Muscle layer of duodenum (tissue), 2 donors: ENCODE data around the gene ARID3A.

Source experiments
- H3K27ac ChIP-seq: one replicate; pipeline ENCODE4 v1.7.0; 2013; ENCODE audit warnings: mild to moderate bottlenecking, low read length
- H3K27me3 ChIP-seq: one replicate; pipeline ENCODE4 v1.7.0; 2013; ENCODE audit warnings: low read depth, mild to moderate bottlenecking, control low read depth, low read length
- H3K36me3 ChIP-seq, 2 donors: one replicate each; pipeline ENCODE4 v1.7.0; 2013; ENCODE audit warnings: low read length in 2 of 2, control low read depth in 1 of 2, mild to moderate bottlenecking in 1 of 2; ENCODE audit not compliant: insufficient read depth in 2 of 2, control insufficient read depth in 1 of 2
- H3K4me1 ChIP-seq, 2 donors: one replicate each; pipeline ENCODE4 v1.7.0; 2013; ENCODE audit warnings: low read length in 2 of 2, mild to moderate bottlenecking in 2 of 2, control low read depth in 1 of 2, moderate library complexity in 1 of 2; ENCODE audit not compliant: insufficient read depth in 2 of 2, control insufficient read depth in 1 of 2
- H3K4me3 ChIP-seq, 2 donors: one replicate each; pipeline ENCODE4 v1.7.0; 2013; ENCODE audit warnings: low read length in 2 of 2, low read depth in 1 of 2, mild to moderate bottlenecking in 1 of 2
- H3K9me3 ChIP-seq, 2 donors: one replicate each; pipeline ENCODE4 v1.7.0; 2013; ENCODE audit warnings: low read length in 2 of 2, control low read depth in 1 of 2, mild to moderate bottlenecking in 1 of 2; ENCODE audit not compliant: control insufficient read depth in 1 of 2
- donor health status: healthy.

ARID3A gene

DNA sequence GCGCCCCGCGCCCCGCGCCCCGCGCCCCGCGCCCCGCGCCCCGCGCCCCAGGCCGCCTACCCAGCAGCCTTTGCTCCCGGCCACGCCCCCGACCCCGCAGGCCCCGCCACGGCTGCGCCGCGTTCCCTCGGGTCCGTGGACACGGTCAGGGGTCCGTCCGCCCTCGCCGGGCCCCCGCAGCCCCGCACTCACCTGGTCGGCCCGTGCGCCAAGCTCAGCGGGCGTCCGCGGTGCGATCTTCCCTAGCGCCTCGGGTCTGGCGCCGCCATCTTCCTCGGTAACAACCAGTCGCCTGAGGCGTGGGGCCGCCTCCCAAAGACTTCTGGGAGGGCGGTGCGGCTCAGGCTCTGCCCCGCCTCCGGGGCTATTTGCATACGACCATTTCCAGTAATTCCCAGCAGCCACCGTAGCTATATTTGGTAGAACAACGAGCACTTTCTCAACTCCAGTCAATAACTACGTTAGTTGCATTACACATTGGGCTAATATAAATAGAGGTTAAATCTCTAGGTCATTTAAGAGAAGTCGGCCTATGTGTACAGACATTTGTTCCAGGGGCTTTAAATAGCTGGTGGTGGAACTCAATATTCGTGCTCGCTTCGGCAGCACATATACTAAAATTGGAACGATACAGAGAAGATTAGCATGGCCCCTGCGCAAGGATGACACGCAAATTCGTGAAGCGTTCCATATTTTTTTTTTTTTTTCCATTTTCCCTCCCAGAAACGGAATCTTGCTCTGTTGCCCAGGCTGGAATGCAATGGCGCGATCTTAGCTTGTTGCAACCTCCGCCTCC is 32.7 kb upstream of the ARID3A start, which contains the start of the genes MED16 and RNU6-9:
MED16 (minus strand) TSS at position 294 of the 796 bp plus-strand sequence. CDS start 2,056 bp downstream, outside the sequence.
RNU6-9 (plus strand) TSS at position 591 of the 796 bp plus-strand sequence.
- H3K4me3 ChIP-seq, result peak within 1 kb of the TSS; percentile 70 to 90
- peaks cover 0 to 18% of the 10 kb centered on the region in 2 donors for H3K4me1 ChIP-seq
- H3K36me3 ChIP-seq, result peaks cover 5 to 33% of the 10 kb centered on the region in 2 donors
- H3K27ac ChIP-seq, result peak within 1 kb of the TSS; percentile 94
- no peaks in the 10 kb centered on the region for H3K27me3 ChIP-seq
- no peaks in the 10 kb centered on the region for H3K9me3 ChIP-seq

DNA sequence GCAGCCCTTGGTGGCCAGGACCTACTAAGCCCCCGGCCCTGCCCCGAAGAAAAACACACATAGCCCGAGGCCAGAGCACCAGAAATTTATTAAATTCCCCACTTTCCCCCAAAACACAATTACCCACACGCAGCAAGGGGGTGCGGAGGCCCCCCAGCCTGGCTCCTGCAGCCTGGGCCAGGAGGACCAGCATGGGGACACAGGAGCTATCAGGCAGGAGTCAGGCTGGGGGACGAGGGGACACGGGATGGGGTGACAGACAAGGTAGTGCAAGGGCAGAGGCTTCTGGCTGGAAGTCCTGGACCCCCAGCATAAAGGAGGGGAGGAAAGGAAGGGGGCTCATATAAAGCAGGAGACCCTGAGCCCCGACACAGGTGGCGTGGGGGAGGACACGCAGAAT is 29.4 kb upstream of the ARID3A start:
- H3K36me3 ChIP-seq, result peaks cover 0 to 24% of the 10 kb centered on the region in 2 donors
- H3K27me3 ChIP-seq, result no peaks in the 10 kb centered on the region
- H3K27ac ChIP-seq, result no peak overlapping the region
- H3K9me3 ChIP-seq, result no peaks in the 10 kb centered on the region
- H3K4me3 ChIP-seq, result no peak overlapping the region
- H3K4me1 ChIP-seq, result peaks cover 0 to 9% of the 10 kb centered on the region in 2 donors

DNA sequence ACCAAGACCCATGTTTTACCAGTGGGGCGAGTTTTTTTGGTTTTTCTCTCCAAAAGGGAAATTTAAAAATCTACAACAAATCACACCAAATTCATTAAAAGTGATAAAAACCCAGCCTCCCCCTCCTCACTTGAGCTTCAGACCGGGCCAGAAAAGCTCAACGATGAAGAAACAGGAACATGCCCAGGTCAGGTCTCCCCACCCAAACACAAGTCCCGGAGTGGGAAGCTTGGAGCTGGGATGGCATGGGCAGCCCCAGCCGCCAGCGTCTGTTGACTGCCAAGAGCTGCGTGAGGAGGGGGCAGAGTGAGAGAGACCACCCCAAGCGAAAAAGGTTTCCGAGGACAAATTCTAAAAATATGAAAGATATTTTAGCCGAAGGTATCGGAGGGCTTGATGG is 28.8 kb upstream of the ARID3A start:
- Histone ChIP-seq H3K27me3 (no peaks in the 10 kb centered on the region), H3K4me1 (peaks cover 0 to 4% of the 10 kb centered on the region in 2 donors), H3K4me3 (no peak overlapping the region), H3K27ac (no peak overlapping the region), H3K9me3 (no peaks in the 10 kb centered on the region), H3K36me3 (peaks cover 0 to 27% of the 10 kb centered on the region in 2 donors)

DNA sequence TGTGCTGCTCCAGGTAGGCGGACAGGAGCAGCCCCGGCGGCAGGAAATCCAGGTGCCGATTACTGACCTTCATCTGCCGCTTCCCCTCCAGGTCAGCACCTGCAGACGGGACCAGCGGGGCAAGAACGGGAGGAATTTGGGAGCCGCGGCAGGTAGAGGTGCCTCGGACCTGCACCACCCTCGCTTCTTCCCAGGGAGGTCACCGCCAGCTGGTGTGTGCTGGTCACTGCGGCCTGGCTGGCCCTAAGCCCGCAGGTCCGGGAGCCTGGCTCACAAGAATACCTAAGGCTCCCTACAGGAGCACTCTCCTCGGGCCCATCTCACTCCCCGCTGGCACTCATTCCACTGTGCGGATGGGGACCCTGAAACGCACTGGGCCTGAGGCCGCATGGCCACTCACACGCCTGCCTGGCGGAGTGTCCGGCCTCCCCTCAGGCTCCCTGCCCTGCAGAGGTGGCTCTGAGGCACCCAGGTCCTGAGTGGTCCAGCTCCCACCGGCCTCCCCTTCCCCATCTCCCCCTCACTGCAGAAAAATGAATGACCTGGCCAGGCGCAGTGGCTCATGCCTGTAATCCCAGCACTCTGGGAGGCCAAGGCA is 28.3 kb upstream of the ARID3A start:
- Histone ChIP-seq H3K36me3 (peaks cover 0 to 28% of the 10 kb centered on the region in 2 donors), H3K27ac (no peak overlapping the region), H3K4me3 (no peak overlapping the region), H3K9me3 (no peaks in the 10 kb centered on the region), H3K27me3 (no peaks in the 10 kb centered on the region), H3K4me1 (no peaks in the 10 kb centered on the region)

DNA sequence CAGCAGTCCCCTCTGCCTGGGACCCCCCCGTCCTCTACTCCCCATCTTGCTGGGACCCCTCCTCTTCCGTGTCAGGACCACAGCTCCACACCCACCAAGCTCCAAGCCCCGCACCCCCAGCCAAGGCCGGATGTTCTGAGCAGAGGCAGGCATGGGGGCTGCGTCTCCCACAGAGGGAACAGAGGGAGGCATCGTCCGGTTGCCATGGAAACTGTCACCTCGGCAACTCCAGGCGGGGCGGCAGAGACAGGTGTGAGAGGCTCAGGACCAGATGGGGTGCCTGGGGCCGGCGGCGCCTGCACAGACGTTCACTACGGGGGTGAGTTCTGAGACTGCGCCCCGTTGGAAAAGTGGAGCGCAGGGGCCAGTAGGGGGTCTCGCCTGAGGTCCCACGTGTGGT is 27.2 kb upstream of the ARID3A start:
- Histone ChIP-seq H3K9me3 (no peaks in the 10 kb centered on the region), H3K36me3 (peaks cover 0 to 28% of the 10 kb centered on the region in 2 donors), H3K27ac (no peak overlapping the region), H3K4me1 (no peaks in the 10 kb centered on the region), H3K4me3 (no peak overlapping the region), H3K27me3 (no peaks in the 10 kb centered on the region)

DNA sequence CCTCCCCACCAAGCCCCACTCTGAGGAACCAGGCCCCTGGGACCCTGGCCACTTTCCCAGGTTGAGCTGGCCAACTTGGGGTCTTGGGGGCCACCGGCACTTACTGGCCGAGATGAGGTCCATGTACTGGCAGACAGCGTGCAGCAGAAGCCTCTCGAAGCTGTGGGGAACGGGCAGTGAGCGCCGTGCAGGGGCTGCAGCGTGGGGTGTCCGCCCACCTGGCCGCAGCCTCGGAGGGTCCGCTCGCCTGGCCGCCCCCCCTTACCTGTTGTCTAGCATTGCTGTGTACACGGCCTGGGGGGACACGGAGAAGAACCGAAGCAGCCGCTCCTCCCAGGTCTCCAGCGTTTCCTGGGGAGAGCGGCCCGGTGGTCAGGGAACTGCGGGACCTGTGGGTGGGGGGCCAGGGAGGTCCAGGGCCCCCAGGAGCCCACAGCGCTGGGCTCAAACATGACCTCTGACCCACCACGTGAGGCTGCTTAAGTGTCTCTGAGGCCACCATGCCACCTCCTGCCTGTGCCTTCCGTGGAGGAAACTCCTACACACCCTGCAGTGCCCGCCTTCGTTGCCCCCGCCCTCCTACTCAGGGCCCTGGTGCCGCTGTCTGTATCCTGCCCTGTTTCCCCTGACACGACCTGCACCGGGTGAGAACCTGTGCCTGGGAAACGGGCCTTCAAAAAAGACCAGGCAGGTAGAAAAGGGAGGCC is 26.3 kb upstream of the ARID3A start:
- no peak overlapping the region for H3K27ac ChIP-seq

DNA sequence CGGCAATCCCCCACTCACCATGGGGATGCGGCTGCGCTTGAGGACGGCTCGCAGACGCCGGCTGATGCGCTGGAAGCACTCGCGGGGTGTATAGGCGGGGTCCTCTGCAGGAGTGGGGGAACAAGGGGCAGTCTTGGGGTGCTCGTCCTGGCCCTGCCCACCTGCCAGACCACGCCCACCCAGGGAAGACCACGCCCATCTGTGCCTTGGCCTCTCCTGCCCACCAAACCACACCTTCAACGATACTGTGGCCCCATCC is 25.9 kb upstream of the ARID3A start:
- no peak overlapping the region for H3K4me3 ChIP-seq
- H3K36me3 ChIP-seq, result peaks cover 0 to 28% of the 10 kb centered on the region in 2 donors
- H3K9me3 ChIP-seq, result no peaks in the 10 kb centered on the region
- no peaks in the 10 kb centered on the region for H3K4me1 ChIP-seq
- no peak overlapping the region for H3K27ac ChIP-seq
- H3K27me3 ChIP-seq, result no peaks in the 10 kb centered on the region

More for the DNA sequence above, 26.3 kb upstream of the ARID3A start:
- H3K27me3 ChIP-seq, result no peaks in the 10 kb centered on the region
- H3K4me1 ChIP-seq, result no peaks in the 10 kb centered on the region
- H3K36me3 ChIP-seq, result peaks cover 0 to 28% of the 10 kb centered on the region in 2 donors
- no peaks in the 10 kb centered on the region for H3K9me3 ChIP-seq
- H3K4me3 ChIP-seq, result no peak overlapping the region

DNA sequence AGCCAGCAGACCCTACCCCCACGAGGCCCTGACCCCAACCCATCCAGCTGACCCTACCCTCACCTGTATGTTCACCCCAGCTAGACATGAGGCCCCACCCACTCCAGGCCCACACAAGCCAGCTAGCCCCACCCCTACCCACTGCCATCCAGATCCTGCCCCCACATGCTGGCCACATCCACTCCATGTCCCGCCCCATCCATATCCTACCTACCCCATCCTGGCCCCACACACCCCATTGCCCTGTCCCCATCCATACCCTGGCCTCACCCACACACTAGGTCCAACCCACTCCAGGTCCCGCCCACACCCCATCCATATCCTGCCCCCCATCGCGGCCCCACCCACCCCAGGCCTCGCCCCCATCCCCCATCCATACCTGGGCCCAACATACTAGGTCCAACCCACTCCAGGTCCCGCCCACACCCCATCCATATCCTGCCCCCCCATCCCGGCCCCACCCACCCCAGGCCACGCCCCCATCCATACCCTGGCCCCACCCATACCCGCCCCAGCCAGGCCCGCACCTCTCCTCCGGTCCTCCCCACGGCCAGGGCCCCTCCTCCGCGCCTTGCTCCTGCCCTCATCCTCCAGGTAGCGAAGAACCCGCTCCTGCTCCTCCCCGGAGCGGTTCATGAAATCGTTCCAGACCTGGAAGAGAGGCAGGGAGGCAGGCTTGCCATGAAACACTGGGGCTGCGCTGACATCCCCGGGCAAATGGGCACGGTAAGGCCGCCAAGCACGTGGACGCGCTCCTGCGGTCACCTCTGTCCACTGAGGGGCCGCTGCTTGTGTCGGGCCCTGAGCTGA is 25.3 kb upstream of the ARID3A start:
- no peak overlapping the region for H3K27ac ChIP-seq
- H3K36me3 ChIP-seq, result peaks cover 0 to 28% of the 10 kb centered on the region in 2 donors
- no peaks in the 10 kb centered on the region for H3K27me3 ChIP-seq
- H3K9me3 ChIP-seq, result no peaks in the 10 kb centered on the region
- H3K4me1 ChIP-seq, result no peaks in the 10 kb centered on the region
- H3K4me3 ChIP-seq, result no peak overlapping the region

DNA sequence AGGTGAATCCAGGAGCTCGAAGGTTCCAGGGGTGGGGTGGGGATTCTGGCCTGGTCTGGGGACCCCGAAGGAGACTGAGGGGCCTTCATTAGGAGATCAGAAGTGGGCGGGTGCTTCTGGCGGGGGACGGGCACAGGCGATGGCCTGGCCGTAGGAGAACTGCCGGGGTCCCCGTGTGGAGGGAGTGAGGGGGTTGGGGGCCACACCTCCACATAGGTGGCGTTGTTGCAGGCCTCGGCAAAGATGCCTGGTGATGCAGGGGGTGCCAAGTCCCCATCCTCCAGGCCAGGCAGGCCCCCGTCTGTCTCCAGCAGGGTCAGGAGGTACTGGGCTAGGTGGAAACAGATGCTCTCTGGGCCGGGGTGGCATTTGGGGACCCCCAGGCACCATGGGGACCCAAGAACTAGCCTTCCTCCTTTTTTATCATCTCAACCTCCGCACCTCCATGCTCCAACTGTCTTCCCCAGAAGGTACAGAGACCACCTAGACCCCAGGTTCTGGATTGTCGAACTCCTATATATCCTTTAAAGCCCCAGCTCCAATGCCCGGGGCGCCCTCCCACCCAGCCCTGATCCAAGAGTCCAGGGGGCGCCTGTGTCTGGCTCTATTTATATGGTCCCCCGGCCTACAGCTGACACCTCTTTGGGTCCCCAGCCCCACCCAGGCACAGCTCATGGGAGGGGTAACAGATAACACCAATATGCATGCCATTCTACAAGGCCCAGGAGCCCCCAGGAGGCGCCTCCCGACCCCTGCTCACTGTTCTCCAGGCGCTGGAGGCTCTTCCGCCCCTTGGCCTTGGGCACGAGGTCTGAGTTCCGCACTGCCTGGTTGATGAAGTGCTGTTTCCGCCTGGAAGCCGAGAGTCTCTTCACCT is 24.4 kb upstream of the ARID3A start:
- Histone ChIP-seq H3K27ac (no peak overlapping the region), H3K27me3 (no peaks in the 10 kb centered on the region), H3K36me3 (peaks cover 0 to 28% of the 10 kb centered on the region in 2 donors)

DNA sequence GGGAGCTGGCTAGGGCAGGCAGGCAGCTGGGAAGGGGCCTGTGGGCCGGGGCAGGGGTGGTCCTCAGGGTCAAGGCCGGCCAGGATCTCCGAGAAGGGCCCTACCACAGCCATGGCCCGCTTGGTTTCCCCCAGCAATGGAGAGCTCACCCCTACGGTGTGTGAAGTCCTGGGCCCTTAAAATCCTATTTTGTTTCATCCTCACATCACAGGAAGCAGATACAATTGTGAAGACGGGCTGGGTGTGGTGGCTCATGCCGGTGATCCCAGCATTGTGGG is 23.8 kb upstream of the ARID3A start:
- H3K36me3 ChIP-seq, result peaks cover 0 to 26% of the 10 kb centered on the region in 2 donors
- H3K27me3 ChIP-seq, result no peaks in the 10 kb centered on the region
- H3K4me1 ChIP-seq, result no peaks in the 10 kb centered on the region
- H3K27ac ChIP-seq, result no peak overlapping the region
- no peaks in the 10 kb centered on the region for H3K9me3 ChIP-seq
- no peak overlapping the region for H3K4me3 ChIP-seq

More for the DNA sequence above, 24.4 kb upstream of the ARID3A start:
- Histone ChIP-seq H3K4me3 (no peak overlapping the region), H3K9me3 (no peaks in the 10 kb centered on the region), H3K4me1 (no peaks in the 10 kb centered on the region)
